GM18517 (cell line): Measurements from ENCODE around the gene SPEM2.

Source experiments
- ATAC-seq: cut with Tn5 transposase; IDR thresholded peaks from one replicate; pipeline ENCODE4 v1.9.1; 2021; ENCODE audit warnings: mild to moderate bottlenecking, moderate library complexity; ENCODE audit not compliant: unreplicated experiment

Gene SPEM2

DNA sequence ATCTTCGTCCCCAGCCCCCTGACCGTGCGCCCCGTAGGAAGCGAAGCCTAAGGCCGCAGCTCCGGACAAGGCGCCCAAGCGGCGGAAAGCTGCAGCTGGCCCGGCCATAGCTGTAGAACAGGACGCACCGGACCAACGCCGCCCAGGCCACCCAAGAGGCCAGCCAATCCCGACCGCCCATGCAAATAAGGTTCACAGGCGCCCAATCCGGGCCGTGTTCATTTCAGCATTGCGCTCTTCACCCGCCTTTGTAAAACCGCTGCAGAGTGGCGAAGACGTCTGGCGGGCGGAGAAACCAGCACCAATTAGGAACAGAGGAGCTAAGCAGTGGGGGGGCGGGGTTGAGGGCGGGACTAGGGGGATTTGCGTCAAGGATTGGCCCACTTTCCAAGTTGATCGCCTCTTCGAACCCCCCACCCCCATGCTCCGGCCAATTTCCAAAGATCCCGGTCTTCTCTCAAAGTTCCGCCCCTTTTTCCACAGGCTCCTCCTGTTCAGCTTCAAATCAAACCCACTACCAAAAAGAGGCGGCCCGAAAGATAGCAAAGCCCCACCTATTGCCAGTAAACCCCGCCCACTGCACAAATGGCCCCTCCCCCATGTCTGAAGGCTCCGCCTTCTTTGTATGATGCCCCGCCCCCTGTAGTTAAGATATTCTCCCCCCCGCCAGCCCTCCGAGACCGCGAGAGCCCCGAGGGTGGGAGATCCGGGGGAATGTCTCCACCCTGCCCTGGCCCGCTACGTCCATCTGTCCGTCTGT, 21.3 kb upstream of the SPEM2 start, which contains the start of gene TMEM256:
Gene TMEM256, minus strand, starts transcription at position 121 of the 760 bp plus-strand sequence. Its CDS starts 13 bp downstream, at position 108.
- ATAC-seq: peak; percentile 86

DNA sequence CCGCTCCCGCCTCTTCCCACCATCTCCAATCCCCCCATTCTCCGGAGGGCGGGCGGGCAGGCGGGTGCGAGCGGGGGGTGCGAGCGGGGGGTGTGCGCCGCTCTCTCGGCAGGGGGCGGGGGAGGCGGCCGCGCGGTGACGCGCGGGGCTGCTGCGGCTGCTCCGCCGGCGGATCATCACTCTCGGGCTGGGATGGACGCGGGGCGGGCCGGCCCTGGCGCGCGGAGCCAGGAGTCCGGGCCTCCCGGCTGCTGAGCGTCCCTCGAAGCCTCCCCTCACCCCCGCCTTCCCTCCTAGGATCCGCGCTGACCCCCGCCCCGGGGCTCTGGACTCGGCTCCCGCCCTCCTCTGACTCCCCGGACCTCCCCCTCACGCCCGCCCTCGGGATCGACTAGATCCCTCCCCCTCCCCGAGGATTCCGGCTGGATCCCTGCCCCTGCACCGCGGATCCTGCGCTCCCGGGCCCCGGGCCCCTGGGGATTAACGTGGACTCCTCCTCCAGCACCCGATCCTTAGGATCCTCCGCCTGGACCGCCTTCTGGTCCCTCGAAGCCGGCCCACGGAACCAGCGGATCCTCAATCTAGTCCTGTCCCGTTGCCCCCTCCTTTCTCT, 20.6 kb upstream of the SPEM2 start:
- ATAC-seq: no peak

DNA sequence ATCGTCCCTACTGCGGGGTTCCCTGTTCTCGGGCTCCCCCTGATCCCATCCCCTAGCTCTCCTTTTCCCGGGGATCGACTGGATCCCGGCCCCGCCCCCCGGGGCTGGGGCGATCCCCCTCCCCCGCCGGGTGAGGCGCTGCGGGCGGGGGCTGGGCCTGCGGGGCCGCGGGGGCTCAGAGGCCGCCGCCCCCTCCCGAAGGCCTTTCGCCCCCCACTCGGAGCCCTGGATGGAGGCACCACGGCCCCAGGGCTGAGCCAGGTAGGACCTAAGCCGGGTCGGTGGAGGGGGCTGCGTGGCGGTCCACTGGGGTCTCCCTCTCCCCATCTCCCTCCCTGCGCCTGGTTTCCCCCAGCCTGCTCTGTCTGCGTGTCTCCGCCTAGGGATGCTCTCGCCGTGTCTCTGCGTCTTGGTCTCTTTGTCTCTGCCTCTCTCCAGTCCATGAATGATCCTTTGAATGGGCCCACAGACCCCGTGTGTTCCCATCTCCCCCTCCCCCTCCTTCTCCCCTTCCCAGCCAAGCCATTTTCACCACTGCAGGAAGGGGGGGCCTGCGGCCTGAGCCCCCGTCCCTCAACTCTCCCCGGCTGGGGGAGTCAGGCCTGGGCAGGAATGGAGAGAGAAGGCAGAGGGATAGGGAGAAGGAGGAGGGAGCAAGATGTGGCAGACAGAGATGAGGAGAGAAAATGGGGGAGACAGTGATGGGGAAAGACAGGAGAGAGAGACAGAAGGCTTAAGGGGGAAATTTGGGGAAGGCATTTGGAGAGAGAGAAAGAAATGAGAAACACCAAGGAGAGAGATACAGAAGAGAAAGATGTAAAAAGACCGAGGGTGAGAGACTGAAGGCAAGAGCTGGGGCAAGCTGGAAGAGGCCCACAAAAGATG, 19.8 kb upstream of the SPEM2 start:
- no peak for ATAC-seq

DNA sequence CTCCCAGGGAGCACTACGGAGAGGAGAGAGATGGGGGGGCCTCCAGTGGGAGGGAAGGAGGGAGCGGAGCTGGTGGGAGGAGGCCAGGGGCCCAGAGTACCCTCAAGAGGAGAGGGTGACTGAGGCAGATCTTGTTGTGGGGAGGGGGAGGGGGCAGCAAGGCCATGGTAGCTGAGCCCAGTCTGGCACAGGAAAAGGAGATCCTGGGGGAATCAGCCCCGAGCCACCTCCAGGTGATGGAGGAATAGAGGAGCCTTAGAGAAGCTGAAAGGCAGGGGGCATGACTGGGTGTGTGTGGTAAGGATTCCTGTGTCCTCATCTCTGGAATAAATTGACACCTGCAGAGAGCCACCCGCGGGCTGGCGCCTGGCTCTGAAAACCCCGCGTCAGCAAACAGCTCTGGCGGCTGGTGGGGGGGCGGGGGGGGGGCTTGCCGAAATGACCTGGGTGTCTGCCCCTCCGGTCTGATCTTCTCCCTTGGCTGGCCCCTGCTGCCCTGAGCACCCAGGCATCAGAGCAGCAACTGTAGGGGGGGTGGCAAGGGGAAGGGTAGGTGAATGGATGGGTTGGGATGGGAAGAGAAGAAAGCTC, 19.1 kb upstream of the SPEM2 start:
- no peak for ATAC-seq

DNA sequence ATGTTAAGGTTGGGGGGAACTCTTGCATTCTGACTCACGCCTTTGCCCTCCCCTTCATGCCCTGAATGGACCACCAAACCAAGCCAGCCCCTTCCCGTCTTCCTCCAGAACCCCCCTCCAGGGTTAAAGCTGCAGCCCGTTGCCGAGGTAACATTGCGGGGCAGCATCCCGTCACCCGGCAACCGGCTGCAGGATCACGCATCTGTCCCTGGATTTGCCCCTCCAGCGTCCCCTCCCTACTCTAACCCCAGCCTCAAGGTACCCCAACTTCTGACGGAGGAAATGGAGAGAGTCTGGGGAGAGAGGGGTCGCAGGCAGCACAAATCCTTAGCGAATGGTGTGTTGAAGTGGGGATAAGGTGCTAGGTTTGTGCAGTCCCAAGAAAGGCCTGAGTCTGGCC, 18.3 kb upstream of the SPEM2 start:
- ATAC-seq: no peak

DNA sequence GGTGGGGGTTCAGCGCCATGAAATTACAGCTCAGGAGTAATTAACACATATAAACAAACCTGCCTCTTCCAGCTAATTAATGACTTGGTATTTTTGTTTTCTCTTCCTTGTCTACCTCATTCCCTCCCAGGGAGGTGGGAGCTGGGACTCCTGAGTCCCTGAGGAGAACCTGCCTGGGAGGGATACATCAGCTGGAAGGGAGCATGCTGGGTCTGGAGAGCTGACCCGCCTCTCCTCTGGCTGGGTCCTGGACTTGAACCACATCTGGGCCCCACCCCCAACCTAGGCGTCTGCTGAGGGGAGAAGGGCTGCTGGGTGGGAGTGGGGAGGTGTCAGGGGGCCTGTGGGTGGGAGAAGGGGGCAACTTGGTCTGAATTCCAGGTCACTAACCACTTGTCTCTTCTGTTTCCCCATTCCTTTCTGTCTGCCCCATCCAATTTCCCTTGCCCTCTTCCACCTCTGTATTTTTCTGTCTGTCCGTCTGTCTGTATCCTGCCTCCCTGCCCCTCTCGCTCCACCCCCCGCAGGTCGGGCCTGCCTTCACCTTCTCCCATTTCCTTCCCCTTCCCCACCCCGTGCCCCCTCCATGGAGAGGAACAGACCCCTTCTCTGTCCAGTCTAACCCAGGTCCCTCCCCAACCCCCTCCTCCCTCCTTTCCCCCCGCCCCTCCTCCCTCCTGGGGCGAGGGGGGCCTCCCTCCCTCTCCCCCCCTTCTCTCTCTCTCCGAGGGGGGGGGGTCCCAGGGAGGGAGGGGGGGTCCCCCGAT, 17.7 kb upstream of the SPEM2 start, which contains the start of gene NLGN2:
Gene NLGN2, plus strand, starts transcription at position 361 of the 767 bp plus-strand sequence. CDS start 411 bp downstream, outside the sequence.
- ATAC-seq: no peak

DNA sequence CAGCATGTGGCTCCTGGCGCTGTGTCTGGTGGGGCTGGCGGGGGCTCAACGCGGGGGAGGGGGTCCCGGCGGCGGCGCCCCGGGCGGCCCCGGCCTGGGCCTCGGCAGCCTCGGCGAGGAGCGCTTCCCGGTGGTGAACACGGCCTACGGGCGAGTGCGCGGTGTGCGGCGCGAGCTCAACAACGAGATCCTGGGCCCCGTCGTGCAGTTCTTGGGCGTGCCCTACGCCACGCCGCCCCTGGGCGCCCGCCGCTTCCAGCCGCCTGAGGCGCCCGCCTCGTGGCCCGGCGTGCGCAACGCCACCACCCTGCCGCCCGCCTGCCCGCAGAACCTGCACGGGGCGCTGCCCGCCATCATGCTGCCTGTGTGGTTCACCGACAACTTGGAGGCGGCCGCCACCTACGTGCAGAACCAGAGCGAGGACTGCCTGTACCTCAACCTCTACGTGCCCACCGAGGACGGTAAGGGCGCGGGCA, 17.1 kb upstream of the SPEM2 start:
- no peak for ATAC-seq

DNA sequence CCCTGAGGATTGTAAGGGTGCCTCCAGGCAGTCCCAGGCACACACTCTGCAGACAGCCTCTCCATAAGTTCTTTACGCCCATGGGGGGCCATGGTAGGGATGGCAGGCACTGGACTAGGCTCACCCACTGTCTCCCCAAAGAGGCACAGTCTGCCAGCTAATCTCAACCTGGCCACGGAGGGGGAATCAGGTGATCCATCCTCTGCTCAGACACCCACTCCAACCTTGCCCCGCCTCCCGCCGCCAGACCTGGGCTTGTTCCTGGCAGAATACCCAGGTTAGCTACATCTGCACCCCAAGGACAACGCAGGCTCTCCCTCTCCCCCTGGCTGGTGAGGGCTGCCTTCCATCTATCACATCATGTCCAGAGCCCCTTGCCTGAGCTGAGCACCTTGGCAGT, 16.6 kb upstream of the SPEM2 start:
- no peak for ATAC-seq

DNA sequence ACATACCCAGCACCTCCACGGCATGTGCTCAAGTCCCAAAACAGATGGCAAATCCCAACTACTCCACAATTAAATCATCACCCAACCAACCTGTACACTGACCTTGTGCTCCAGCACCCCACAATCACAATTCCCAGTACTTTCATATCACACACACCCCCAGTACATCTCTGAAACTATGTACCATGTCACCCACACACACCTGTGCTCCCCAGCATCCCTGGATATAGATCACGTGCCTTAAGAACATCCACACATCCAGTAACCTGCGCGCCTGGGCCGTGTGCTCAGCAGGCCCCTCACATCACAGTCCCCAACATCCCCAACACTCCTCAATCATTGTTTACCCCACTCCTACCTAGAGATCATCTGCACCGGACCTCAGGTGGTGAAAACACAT, 15.7 kb upstream of the SPEM2 start:
- ATAC-seq: no peak

DNA sequence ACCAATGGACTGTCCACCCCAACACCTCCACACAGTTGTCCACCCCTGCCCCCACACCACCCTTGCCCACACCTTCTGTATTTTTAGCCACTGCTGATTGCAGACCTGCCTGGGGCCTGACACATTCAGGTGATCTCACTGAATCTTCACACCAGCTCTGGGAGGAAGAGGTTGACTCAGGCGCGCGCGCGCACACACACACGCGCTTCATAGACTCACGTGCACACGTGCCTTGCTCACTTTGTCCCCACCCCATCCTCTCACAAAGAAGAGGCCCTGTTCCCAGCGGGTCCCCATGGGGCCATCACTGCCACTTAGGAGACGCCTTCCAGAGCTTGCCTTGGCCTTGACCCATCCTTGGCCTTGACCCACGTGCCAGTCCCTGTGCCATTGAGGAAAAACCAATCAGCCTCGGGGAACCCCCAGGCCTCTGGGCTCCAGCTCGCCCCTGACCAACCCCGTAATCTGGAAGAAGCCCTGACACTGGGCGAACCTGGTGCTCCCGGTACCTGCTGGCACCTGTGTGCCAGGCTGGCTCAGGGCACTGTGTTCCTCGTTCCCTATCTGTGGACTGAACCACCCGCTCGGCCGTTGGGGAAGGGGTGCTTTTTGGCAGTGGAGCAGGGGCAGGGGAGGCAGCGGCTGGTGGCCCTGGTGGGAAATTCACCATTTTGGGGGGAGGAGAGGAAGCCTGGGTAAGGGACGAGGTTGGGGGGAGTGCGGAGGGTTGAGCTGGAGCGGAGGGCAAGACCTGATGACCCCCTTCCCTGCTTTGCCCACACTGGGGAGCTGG, 14.6 kb upstream of the SPEM2 start:
- no peak for ATAC-seq

DNA sequence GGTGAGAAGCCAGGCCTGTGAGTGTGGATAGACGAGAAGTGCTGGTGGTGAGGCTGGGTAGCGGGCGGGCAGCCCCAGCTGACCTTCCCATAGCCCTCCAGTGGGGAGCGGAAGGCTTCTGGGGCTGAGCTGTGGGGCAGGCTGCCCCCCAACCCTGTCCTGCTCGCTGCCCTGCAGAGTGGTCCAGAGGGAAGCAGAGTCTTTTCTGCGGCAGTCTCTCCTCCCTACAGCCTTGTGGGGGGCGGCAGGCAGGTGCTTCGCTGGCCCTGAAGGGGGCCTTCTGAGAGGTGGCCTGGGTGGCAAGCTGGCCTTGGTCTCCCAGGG, 14.0 kb upstream of the SPEM2 start:
- ATAC-seq: no peak

DNA sequence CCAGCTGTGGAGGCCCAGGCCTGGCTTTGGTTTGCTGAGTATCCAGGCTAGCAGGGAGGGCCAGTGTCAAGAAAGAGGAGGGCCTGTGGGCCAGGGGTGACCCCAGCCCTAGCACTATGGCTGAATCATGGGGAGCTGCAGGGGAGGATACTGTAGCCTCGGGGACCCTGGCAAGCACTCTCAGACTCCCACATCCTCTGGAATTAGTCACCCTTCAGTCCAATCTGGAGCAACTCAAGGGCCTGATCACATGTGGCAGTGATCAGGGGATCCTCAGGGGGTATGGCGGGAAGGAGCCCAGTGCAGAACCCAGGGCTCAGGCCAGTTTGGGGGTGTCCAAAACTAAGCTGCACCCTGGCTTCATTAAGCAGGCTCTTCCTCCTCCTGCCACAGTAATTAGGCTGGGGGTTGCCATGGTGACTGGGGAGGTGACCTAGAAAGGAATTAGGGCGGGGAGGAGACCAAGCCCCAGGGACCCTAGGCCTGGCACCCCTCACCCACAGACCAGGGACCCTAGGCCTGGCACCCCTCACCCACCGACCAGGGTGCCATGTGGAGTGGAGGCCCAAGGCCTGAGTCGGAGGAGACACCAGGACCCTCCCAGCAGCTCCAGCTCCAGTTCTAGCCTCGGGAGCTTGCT, 11.9 kb upstream of the SPEM2 start:
- ATAC-seq: no peak

DNA sequence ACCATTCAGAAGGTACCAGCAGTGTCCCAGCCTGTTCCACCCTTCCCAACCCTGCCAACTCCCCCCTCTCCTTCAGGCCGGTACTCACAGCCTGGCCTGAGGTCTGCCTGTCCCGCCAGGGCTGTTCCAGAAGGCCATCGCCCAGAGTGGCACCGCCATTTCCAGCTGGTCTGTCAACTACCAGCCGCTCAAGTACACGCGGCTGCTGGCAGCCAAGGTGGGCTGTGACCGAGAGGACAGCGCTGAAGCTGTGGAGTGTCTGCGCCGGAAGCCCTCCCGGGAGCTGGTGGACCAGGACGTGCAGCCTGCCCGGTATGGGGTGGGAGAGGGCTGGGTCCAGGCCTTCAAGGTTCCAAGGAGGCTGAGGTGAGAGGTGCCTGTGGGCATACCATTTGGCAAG, 10.6 kb upstream of the SPEM2 start:
- no peak for ATAC-seq

DNA sequence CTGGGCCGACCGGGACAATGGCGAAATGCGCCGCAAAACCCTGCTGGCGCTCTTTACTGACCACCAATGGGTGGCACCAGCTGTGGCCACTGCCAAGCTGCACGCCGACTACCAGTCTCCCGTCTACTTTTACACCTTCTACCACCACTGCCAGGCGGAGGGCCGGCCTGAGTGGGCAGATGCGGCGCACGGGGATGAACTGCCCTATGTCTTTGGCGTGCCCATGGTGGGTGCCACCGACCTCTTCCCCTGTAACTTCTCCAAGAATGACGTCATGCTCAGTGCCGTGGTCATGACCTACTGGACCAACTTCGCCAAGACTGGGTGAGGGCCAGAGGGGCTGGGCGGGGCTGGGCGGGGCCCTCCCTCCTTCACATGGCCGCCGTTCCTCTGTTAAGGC, 9.6 kb upstream of the SPEM2 start:
- ATAC-seq: no peak

DNA sequence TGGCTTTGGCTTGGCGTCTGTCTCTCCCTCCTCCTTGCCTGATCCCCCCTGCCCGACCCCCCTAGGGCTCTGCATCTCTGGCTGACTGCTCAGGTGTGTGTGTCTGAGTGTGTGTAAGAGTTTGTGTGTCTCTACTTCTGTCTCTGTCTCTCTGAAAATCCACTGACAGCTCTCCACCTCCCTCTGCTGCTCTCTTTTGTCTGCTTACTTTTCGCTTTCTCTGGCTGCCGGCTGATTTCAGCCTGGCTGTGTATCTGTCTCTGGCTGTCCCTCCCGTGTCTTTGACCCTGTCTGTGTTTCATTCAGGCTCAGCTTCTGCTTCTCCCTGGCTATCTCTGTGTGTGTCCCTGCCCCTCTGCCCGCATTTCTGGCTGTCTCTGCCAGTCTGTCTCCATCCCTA, 9.1 kb upstream of the SPEM2 start:
- ATAC-seq: no peak

DNA sequence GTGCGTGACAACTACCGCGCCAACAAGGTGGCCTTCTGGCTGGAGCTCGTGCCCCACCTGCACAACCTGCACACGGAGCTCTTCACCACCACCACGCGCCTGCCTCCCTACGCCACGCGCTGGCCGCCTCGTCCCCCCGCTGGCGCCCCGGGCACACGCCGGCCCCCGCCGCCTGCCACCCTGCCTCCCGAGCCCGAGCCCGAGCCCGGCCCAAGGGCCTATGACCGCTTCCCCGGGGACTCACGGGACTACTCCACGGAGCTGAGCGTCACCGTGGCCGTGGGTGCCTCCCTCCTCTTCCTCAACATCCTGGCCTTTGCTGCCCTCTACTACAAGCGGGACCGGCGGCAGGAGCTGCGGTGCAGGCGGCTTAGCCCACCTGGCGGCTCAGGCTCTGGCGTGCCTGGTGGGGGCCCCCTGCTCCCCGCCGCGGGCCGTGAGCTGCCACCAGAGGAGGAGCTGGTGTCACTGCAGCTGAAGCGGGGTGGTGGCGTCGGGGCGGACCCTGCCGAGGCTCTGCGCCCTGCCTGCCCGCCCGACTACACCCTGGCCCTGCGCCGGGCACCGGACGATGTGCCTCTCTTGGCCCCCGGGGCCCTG, 8.3 kb upstream of the SPEM2 start:
- no peak for ATAC-seq

DNA sequence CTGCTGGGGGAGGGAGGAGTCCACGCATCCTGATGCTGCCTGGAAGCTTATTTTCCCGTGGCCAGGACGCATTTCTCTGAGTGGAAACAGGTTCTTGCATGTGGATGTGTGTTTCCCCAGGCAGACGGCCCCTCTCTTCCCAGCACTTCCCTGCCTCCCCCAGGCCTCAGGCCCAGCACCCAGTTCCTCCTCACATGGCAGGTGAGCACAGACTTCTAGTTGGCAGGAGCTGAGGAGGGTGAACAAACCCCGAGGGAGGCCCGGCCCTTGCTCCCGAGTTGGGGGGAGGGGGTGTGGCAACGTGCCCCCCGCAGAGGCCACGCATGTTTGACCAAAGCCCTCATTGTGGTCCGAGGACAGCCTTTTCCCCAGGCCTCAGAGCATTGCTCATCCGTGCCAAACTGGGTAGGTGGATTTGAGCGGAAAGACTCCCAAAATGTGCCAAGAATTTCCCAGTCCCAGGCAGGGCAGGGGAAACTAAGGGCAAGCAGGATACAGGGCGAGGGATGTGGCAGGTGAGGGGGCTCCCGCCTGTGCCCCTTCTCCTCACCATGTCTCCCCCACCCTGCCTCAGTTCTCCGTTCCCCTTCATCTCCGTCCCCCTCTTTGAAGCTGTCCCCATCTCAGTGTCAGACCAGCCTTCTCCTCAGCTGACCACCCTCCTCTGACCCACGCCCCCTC, 6.8 kb upstream of the SPEM2 start:
- no peak for ATAC-seq
